Calu3 (cell line): ENCODE measurements around the gene PPP4C. TPM values are rescaled to one million over a fixed set of nuclear protein-coding genes. Genes with fewer than 3 reads are reported as not detected.
A peak's percentile ranks its signal among the peaks of the same experiment; 100 is the strongest.

Source experiments
- BruUV-seq: library from RNA; stranded (reverse); fragments of 400-500 nt; replicated peaks from 2 replicates; lab custom pipeline; 2021; lab: Mats Ljungman, UMichigan
- CTCF ChIA-PET: fragments of 300-600 bp; sonication (Branson Sonifier 250); formaldehyde crosslinking; loops from one replicate; lab custom pipeline; 2022; ENCODE audit warnings: antibody characterized with exemption; lab: Charles Lee
- DNase-seq: peaks from one replicate; pipeline ENCODE4 v3.0.0; 2022
- H3K27ac Mint-ChIP-seq: one replicate; pipeline ENCODE4 v1.8.0; 2022; ENCODE audit warnings: mixed read lengths; ENCODE audit not compliant: unreplicated experiment
- H3K27me3 Mint-ChIP-seq: one replicate; pipeline ENCODE4 v1.8.0; 2022; ENCODE audit warnings: mixed read lengths; ENCODE audit not compliant: unreplicated experiment
- H3K36me3 Mint-ChIP-seq: one replicate; pipeline ENCODE4 v1.8.0; 2022; ENCODE audit warnings: mild to moderate bottlenecking, moderate library complexity, mixed read lengths; ENCODE audit not compliant: insufficient read depth, unreplicated experiment
- H3K4me1 Mint-ChIP-seq: one replicate; pipeline ENCODE4 v1.8.0; 2022; ENCODE audit warnings: mild to moderate bottlenecking, low read depth, mixed read lengths; ENCODE audit not compliant: unreplicated experiment
- H3K4me3 Mint-ChIP-seq: one replicate; pipeline ENCODE4 v1.8.0; 2022; ENCODE audit warnings: mild to moderate bottlenecking, low read depth, moderate library complexity, mixed read lengths; ENCODE audit not compliant: unreplicated experiment
- H3K9me3 Mint-ChIP-seq: one replicate; pipeline ENCODE4 v1.8.0; 2022; ENCODE audit warnings: low read depth, mixed read lengths; ENCODE audit not compliant: unreplicated experiment
- CTCF ChIP-seq: fragments of 200-600 bp; IDR thresholded peaks from one replicate; pipeline ENCODE4 v1.8.0; 2022; ENCODE audit warnings: antibody characterized with exemption; ENCODE audit not compliant: unreplicated experiment
- intact Hi-C: fragments of 100-400 bp; cut with micrococcal nuclease; formaldehyde crosslinking; loops from one replicate; pipeline ENCODE4 v1.10.0; 2022; ENCODE audit not compliant: unreplicated experiment
- total RNA-seq: library from RNA; stranded (reverse); gene quantifications from 2 replicates; pipeline ENCODE4 v1.2.3, GENCODE V29; 2022

The PPP4C gene
- total RNA-seq, 1 experiment from 2014 or later: 184 TPM

- CTCF ChIA-PET: interaction anchor here (1.2 to 3.3 kb wide), 3 partner anchors 9 to 354 kb away, joined by 7 to 20 read pairs (median 9); partner anchors contain the start of gene TBX6
- intact Hi-C loops: no loop called here
- H3K27me3 Mint-ChIP-seq: no peaks in the 10 kb centered on the region
- TF ChIP-seq CTCF: no peak
- H3K27ac Mint-ChIP-seq: peak overlapping the region; percentile 87
- peak; percentile 68 for DNase-seq
- peaks cover 58% of the 10 kb centered on the region for H3K36me3 Mint-ChIP-seq
- BruUV-seq: no TSS peak
- peaks cover 37% of the 10 kb centered on the region for H3K4me1 Mint-ChIP-seq
- no peaks in the 10 kb centered on the region for H3K9me3 Mint-ChIP-seq
- H3K4me3 Mint-ChIP-seq: peak overlapping the region; percentile 83
Measured at GRCh38 chr16:30063893-30064728, 11.7 kb upstream of the PPP4C start.

- H3K9me3 Mint-ChIP-seq: no peaks in the 10 kb centered on the region
- peaks cover 64% of the 10 kb centered on the region for H3K36me3 Mint-ChIP-seq
- BruUV-seq: TSS peak; percentile 88
- H3K4me1 Mint-ChIP-seq: peaks cover 42% of the 10 kb centered on the region
- intact Hi-C loops: no loop called here
- H3K4me3 Mint-ChIP-seq: peak overlapping the region; percentile 83
- no peaks in the 10 kb centered on the region for H3K27me3 Mint-ChIP-seq
- H3K27ac Mint-ChIP-seq: peak overlapping the region; percentile 87
- CTCF ChIA-PET: interaction anchor here (1.2 to 3.3 kb wide), 5 partner anchors 12 to 365 kb away, joined by 3 to 20 read pairs (median 4); partner anchors contain the start of genes DCTPP1 and TBX6
- DNase-seq: no peak
- no peak for TF ChIP-seq CTCF
Measured at GRCh38 chr16:30064729-30065101, 11.1 kb upstream of the PPP4C start.

GRCh38 chr16:30065102-30065942 lies 10.5 kb upstream of the PPP4C start, which contains the start of gene ALDOA:
Gene ALDOA (plus strand): TSS chr16:30065760. CDS start chr16:30066898, 1,138 bp downstream.
- BruUV-seq: no TSS peak
- Mint-ChIP-seq H3K4me1 (peaks cover 47% of the 10 kb centered on the region), H3K36me3 (peaks cover 70% of the 10 kb centered on the region), H3K9me3 (no peaks in the 10 kb centered on the region), H3K4me3 (peak within 1 kb of the TSS; percentile 83), H3K27me3 (no peaks in the 10 kb centered on the region), H3K27ac (peak within 1 kb of the TSS; percentile 87)
- intact Hi-C loops: no loop called here
- CTCF ChIA-PET: interaction anchor here (0.5 to 3.3 kb wide), 8 partner anchors 10 to 365 kb away, joined by 3 to 20 read pairs (median 4); partner anchors contain the start of genes ASPHD1, DCTPP1 and TBX6
- no peak for TF ChIP-seq CTCF
- DNase-seq: peak; percentile 100
